ENCODE results near the gene ASPSCR1. TPM values are rescaled to one million over a fixed set of nuclear protein-coding genes. Genes with fewer than 3 reads are reported as not detected.

The ASPSCR1 gene
- total and polyA plus RNA-seq, 12 donors, result 10.2 to 177 (median 27.6) TPM

GRCh38 chr17:81957691-81958432 lies 19.6 kb upstream of the ASPSCR1 start:
- peaks cover 30% of the 10 kb centered on the region for H3K27me3 ChIP-seq
- TF ChIP-seq CTCF (IDR thresholded peaks at IDR 0.05) (no peak), POLR2A (IDR thresholded peaks at IDR 0.05) (no peak)
- no peak overlapping the region for H3K27ac ChIP-seq
- no peaks in the 10 kb centered on the region for H3K9me3 ChIP-seq (replicated peaks in 1 of 3)
- intact Hi-C loops (cut with DNase I), result loop anchor here in 1 of 2 donors (2.0 kb wide), 1 partner anchor 63 kb away; no protein-coding TSS in a partner anchor
- WGBS, 4 donors, result 75 to 88% (median 76%) methylated on average over 15 to 19 of the region's 19 CpGs
- no peak overlapping the region for H3K4me3 ChIP-seq
- H3K4me1 ChIP-seq (replicated peaks in 1 of 2), result peaks cover 9 to 11% of the 10 kb centered on the region in 2 donors
- no peaks in the 10 kb centered on the region for H3K36me3 ChIP-seq (replicated peaks in 1 of 2)
- DNase-seq, result no peak

GRCh38 chr17:81958633-81959342 lies 18.6 kb upstream of the ASPSCR1 start:
- DNase-seq, result no peak
- Histone ChIP-seq H3K27ac (no peak overlapping the region), H3K4me1 (replicated peaks in 1 of 2) (peaks cover 9 to 11% of the 10 kb centered on the region in 2 donors), H3K27me3 (peaks cover 35% of the 10 kb centered on the region), H3K36me3 (replicated peaks in 1 of 2) (no peaks in the 10 kb centered on the region), H3K4me3 (peak overlapping the region in 1 of 4 donors; percentile 61), H3K9me3 (replicated peaks in 1 of 3) (no peaks in the 10 kb centered on the region)
- TF ChIP-seq POLR2A (IDR thresholded peaks at IDR 0.05), result no peak
- no peak for TF ChIP-seq CTCF (IDR thresholded peaks at IDR 0.05)
- WGBS, 4 donors, result 48 to 80% (median 56%) methylated on average over 7 to 15 of the region's 15 CpGs
- intact Hi-C loops (cut with DNase I), result loop anchor here in 1 of 2 donors (2.0 kb wide), 1 partner anchor 62 kb away; no protein-coding TSS in a partner anchor

GRCh38 chr17:81959362-81960129 lies 17.9 kb upstream of the ASPSCR1 start:
- Histone ChIP-seq H3K4me1 (replicated peaks in 1 of 2) (peaks cover 9 to 11% of the 10 kb centered on the region in 2 donors), H3K36me3 (replicated peaks in 1 of 2) (no peaks in the 10 kb centered on the region), H3K9me3 (replicated peaks in 1 of 3) (no peaks in the 10 kb centered on the region), H3K4me3 (peak overlapping the region in 1 of 4 donors; percentile 61), H3K27ac (no peak overlapping the region), H3K27me3 (peaks cover 35% of the 10 kb centered on the region)
- intact Hi-C loops (cut with DNase I), result loop anchor here (2.0 kb wide), 1 partner anchor 61 kb away; no protein-coding TSS in a partner anchor
- DNase-seq, result peak; percentile 47 to 80 (median 70)
- TF ChIP-seq CTCF (IDR thresholded peaks at IDR 0.05), result peak in 3 of 6 experiments; percentile 87 to 99 (median 97)
- no peak for TF ChIP-seq POLR2A (IDR thresholded peaks at IDR 0.05)
- 0 to 3% (median 0%) methylated on average over 7 to 110 of the region's 112 CpGs for WGBS, 4 donors
